AG09319 (cell line): ENCODE data around the gene PEX5.
A peak's percentile ranks its signal among the peaks of the same experiment; 100 is the strongest.

Experiments
- DNase-seq: peaks from one replicate; pipeline ENCODE4 v3.0.0-alpha.2; 2010; ENCODE audit warnings: low read depth; ENCODE audit errors: extremely low read depth
- CTCF ChIP-seq: IDR thresholded peaks from 2 replicates; pipeline ENCODE4 v1.5.1; 2011; ENCODE audit warnings: low read depth, mild to moderate bottlenecking, inconsistent platforms, low read length, moderate library complexity

PEX5 gene

GRCh38 chr12:7189398-7190267 is at the start of gene PEX5:
TSS of gene PEX5 (plus strand) at chr12:7189686. CDS start at chr12:7190378, 692 bp downstream.
- peak; percentile 81 for DNase-seq
- TF ChIP-seq CTCF: no peak

GRCh38 chr12:7141351-7142005 is 48.0 kb upstream of the PEX5 start:
- no peak for TF ChIP-seq CTCF

GRCh38 chr12:7142056-7142644 is 47.3 kb upstream of the PEX5 start:
- no peak for DNase-seq
- TF ChIP-seq CTCF: peak; percentile 82

More at GRCh38 chr12:7141351-7142005, 48.0 kb upstream of the PEX5 start:
- no peak for DNase-seq

- TF ChIP-seq CTCF: no peak
- DNase-seq: no peak
Measured at GRCh38 chr12:7142809-7143465, 46.5 kb upstream of the PEX5 start.

- DNase-seq: no peak
- no peak for TF ChIP-seq CTCF
Measured at GRCh38 chr12:7143564-7143963, 45.9 kb upstream of the PEX5 start.

GRCh38 chr12:7144414-7145120 is 44.9 kb upstream of the PEX5 start:
- peak; percentile 45 for TF ChIP-seq CTCF
- DNase-seq: no peak
